CD4-positive, alpha-beta T cell treated with Interleukin-17A for 4 hours (primary cell): Measurements from ENCODE around the gene RAB3A.
"Not testable (repeated sequence)": the region's sequence is repeated elsewhere in the genome, so short reads cannot be mapped to it uniquely, and the experiment has no call there.

ENCODE experiments used
- DNase-seq: peaks from one replicate; pipeline ENCODE4 v3.0.0-alpha.2; 2020; ENCODE audit warnings: mixed read lengths

The RAB3A gene

GRCh38 chr19:18223860-18224524 lies 20.1 kb upstream of the RAB3A start:
- DNase-seq: no peak

- DNase-seq: no peak
These were observed 18.2 kb upstream of the RAB3A start for GRCh38 chr19:18221815-18222725.

GRCh38 chr19:18220632-18221275 lies 16.9 kb upstream of the RAB3A start:
- DNase-seq: no peak

GRCh38 chr19:18219911-18220631 lies 16.2 kb upstream of the RAB3A start:
- no peak for DNase-seq

GRCh38 chr19:18218600-18218999 lies 14.8 kb upstream of the RAB3A start:
- no peak for DNase-seq

GRCh38 chr19:18218159-18218558 lies 14.3 kb upstream of the RAB3A start:
- DNase-seq: no peak

- DNase-seq: no peak
These were observed 12.9 kb upstream of the RAB3A start for GRCh38 chr19:18216789-18217188.

GRCh38 chr19:18214779-18215433 lies 11.1 kb upstream of the RAB3A start:
- no peak for DNase-seq

GRCh38 chr19:18211683-18212082 lies 7.8 kb upstream of the RAB3A start:
- no peak for DNase-seq

- DNase-seq: not testable (repeated sequence)
These were observed 6.1 kb upstream of the RAB3A start for GRCh38 chr19:18209912-18210311.

GRCh38 chr19:18208098-18208951 lies 4.5 kb upstream of the RAB3A start:
- DNase-seq: peak; percentile 69

- no peak for DNase-seq
These were observed 2.2 kb upstream of the RAB3A start for GRCh38 chr19:18206018-18206417.

GRCh38 chr19:18205200-18205892 lies 1.5 kb upstream of the RAB3A start:
- DNase-seq: peak; percentile 75

- peak; percentile 59 for DNase-seq
These were observed 755 bp upstream of the RAB3A start for GRCh38 chr19:18204394-18205199.

GRCh38 chr19:18203408-18203862 lies 407 bp downstream of the RAB3A start:
- DNase-seq: peak; percentile 68

GRCh38 chr19:18202778-18203407 lies 949 bp downstream of the RAB3A start:
- peak; percentile 55 for DNase-seq

GRCh38 chr19:18202397-18202777 lies 1.5 kb downstream of the RAB3A start:
- no peak for DNase-seq

GRCh38 chr19:18198374-18198773 lies 5.5 kb downstream of the RAB3A start:
- DNase-seq: no peak

GRCh38 chr19:18197941-18198340 lies 5.9 kb downstream of the RAB3A start:
- DNase-seq: no peak
